ENCODE data around the gene SLC9A1. TPM values are rescaled to one million over a fixed set of nuclear protein-coding genes. Genes with fewer than 3 reads are reported as not detected.
A peak's percentile ranks its signal among the peaks of the same experiment; 100 is the strongest.

SLC9A1 gene
- total RNA-seq, 1 experiment from 2014 or later, result 25.2 TPM

GRCh38 chr1:27118440-27118689 lies 36.6 kb downstream of the SLC9A1 start:
- CTCF ChIA-PET, result no interaction called here
- Histone ChIP-seq H3K4me3 (ENCODE audit: low read length) (no peak overlapping the region), H3K4me2 (ENCODE audit: low read length) (no peak overlapping the region), H3K4me1 (ENCODE audit: insufficient read depth, low read length) (peaks cover 19% of the 10 kb centered on the region), H3F3A (ENCODE audit: low read length, unreplicated experiment) (no peaks in the 10 kb centered on the region), H3K27ac (ENCODE audit: low read length) (no peak overlapping the region), H2AFZ (ENCODE audit: low read length) (no peak overlapping the region), H3K9ac (ENCODE audit: low read length) (no peak overlapping the region), H3K36me3 (ENCODE audit: low read depth, low read length) (peaks cover 7% of the 10 kb centered on the region; the same call in 1 of the 2 replicates), H4K20me1 (ENCODE audit: low read length) (no peaks in the 10 kb centered on the region), H3K27me3 (ENCODE audit: low read length) (no peaks in the 10 kb centered on the region), H3K79me2 (ENCODE audit: low read length) (peaks cover 58% of the 10 kb centered on the region), H3K9me3 (ENCODE audit: low read length) (no peaks in the 10 kb centered on the region), H3K9me2 (replicated peaks; ENCODE audit: low read length) (no peaks in the 10 kb centered on the region)
- intact Hi-C loops (cut with micrococcal nuclease), result no loop called here
- POLR2A ChIA-PET (ENCODE audit: unreplicated experiment), result no interaction called here
- ATAC-seq, result no peak
- DNase-seq, result no peak
- TF ChIP-seq EZH2 (IDR thresholded peaks at IDR 0.05; ENCODE audit: low read length, unreplicated experiment) (no peak), EZH2phosphoT487 (IDR thresholded peaks at IDR 0.05; ENCODE audit: borderline replicate concordance, low read length) (no peak)
- TF ChIP-seq, protein P1, sequence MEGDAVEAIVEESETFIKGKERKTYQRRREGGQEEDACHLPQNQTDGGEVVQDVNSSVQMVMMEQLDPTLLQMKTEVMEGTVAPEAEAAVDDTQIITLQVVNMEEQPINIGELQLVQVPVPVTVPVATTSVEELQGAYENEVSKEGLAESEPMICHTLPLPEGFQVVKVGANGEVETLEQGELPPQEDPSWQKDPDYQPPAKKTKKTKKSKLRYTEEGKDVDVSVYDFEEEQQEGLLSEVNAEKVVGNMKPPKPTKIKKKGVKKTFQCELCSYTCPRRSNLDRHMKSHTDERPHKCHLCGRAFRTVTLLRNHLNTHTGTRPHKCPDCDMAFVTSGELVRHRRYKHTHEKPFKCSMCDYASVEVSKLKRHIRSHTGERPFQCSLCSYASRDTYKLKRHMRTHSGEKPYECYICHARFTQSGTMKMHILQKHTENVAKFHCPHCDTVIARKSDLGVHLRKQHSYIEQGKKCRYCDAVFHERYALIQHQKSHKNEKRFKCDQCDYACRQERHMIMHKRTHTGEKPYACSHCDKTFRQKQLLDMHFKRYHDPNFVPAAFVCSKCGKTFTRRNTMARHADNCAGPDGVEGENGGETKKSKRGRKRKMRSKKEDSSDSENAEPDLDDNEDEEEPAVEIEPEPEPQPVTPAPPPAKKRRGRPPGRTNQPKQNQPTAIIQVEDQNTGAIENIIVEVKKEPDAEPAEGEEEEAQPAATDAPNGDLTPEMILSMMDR (conservative IDR thresholded peaks at IDR 0.05; ENCODE audit: low read depth, low read length), result no peak
- no TSS peak for BruUV-seq (replicated peaks)

DNA sequence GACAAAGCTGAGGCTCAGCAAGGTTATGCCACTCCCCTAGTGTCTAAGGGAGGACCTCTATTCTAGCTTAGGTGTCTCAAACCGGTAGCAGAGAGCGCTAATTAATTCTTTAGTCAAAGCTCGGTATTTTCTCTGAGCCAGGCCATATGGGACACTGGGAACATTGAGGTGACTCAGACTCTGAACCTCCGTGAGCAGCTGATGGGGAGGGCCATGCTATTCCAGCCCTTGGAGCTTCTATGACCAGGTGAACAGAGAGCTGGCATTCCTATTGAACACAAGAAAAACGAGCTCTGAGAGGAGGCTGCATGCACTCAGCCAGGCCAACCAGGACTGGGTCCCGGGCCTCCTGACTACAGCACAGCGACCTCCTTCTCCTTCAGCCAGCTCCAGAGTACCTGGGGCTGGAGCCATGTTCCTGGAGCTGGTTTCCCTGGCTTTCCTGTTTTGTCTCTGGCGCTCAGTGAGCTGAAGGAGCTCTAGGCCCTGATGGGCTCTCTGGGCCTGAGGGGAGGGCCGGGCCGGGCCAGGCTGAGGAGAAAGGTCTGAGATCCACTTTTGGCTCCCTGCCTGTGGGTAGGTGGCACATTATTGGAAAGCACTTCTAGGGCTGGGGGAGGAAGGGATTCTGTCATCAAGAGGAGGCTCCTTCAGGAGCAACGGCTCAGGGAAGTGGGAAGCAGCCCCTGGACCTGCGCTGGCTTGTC lies 37.0 kb downstream of the SLC9A1 start:
- Histone ChIP-seq H3K9me2 (replicated peaks; ENCODE audit: low read length) (no peaks in the 10 kb centered on the region), H4K20me1 (ENCODE audit: low read length) (no peaks in the 10 kb centered on the region), H3K4me1 (ENCODE audit: insufficient read depth, low read length) (peaks cover 20% of the 10 kb centered on the region), H3K4me3 (ENCODE audit: low read length) (no peak overlapping the region), H2AFZ (ENCODE audit: low read length) (no peak overlapping the region), H3K4me2 (ENCODE audit: low read length) (no peak overlapping the region), H3F3A (ENCODE audit: low read length, unreplicated experiment) (peaks cover 1% of the 10 kb centered on the region), H3K27ac (ENCODE audit: low read length) (no peak overlapping the region), H3K9me3 (ENCODE audit: low read length) (no peaks in the 10 kb centered on the region), H3K9ac (ENCODE audit: low read length) (no peak overlapping the region), H3K79me2 (ENCODE audit: low read length) (peaks cover 60% of the 10 kb centered on the region), H3K36me3 (ENCODE audit: low read depth, low read length) (peaks cover 8% of the 10 kb centered on the region; the same call in 1 of the 2 replicates), H3K27me3 (ENCODE audit: low read length) (no peaks in the 10 kb centered on the region)
- DNase-seq (no peak), ATAC-seq (no peak)
- TF ChIP-seq EZH2 (IDR thresholded peaks at IDR 0.05; ENCODE audit: low read length, unreplicated experiment), result no peak
- TF ChIP-seq, protein P1 (conservative IDR thresholded peaks at IDR 0.05; ENCODE audit: low read depth, low read length), result no peak
- no peak for TF ChIP-seq EZH2phosphoT487 (IDR thresholded peaks at IDR 0.05; ENCODE audit: borderline replicate concordance, low read length)
- intact Hi-C loops (cut with micrococcal nuclease), result no loop called here
- ChIA-PET POLR2A (ENCODE audit: unreplicated experiment) (no interaction called here), CTCF (no interaction called here)
- BruUV-seq (replicated peaks), result no TSS peak

- ChIA-PET CTCF (no interaction called here), POLR2A (ENCODE audit: unreplicated experiment) (no interaction called here)
- DNase-seq (peak; percentile 32), ATAC-seq (no peak)
- peaks cover 4% of the 10 kb centered on the region for H3F3A ChIP-seq (ENCODE audit: low read length, unreplicated experiment)
- H3K79me2 ChIP-seq (ENCODE audit: low read length), result peaks cover 52% of the 10 kb centered on the region
- H2AFZ ChIP-seq (ENCODE audit: low read length), result no peak overlapping the region
- BruUV-seq (replicated peaks), result no TSS peak
- H3K9me2 ChIP-seq (replicated peaks; ENCODE audit: low read length), result no peaks in the 10 kb centered on the region
- no peak overlapping the region for H3K4me3 ChIP-seq (ENCODE audit: low read length)
- no peak overlapping the region for H3K9ac ChIP-seq (ENCODE audit: low read length)
- peaks cover 8% of the 10 kb centered on the region; the same call in 1 of the 2 replicates for H3K36me3 ChIP-seq (ENCODE audit: low read depth, low read length)
- intact Hi-C loops (cut with micrococcal nuclease), result no loop called here
- H3K4me2 ChIP-seq (ENCODE audit: low read length), result no peak overlapping the region
- no peaks in the 10 kb centered on the region for H4K20me1 ChIP-seq (ENCODE audit: low read length)
- H3K27me3 ChIP-seq (ENCODE audit: low read length), result no peaks in the 10 kb centered on the region
- H3K4me1 ChIP-seq (ENCODE audit: insufficient read depth, low read length), result peaks cover 20% of the 10 kb centered on the region
- H3K27ac ChIP-seq (ENCODE audit: low read length), result no peak overlapping the region
- H3K9me3 ChIP-seq (ENCODE audit: low read length), result no peaks in the 10 kb centered on the region
- TF ChIP-seq EZH2 (IDR thresholded peaks at IDR 0.05; ENCODE audit: low read length, unreplicated experiment) (no peak), EZH2phosphoT487 (IDR thresholded peaks at IDR 0.05; ENCODE audit: borderline replicate concordance, low read length) (no peak)
- TF ChIP-seq, protein P1 (conservative IDR thresholded peaks at IDR 0.05; ENCODE audit: low read depth, low read length), result no peak
Observed at GRCh38 chr1:27116697-27117096, 38.2 kb downstream of the SLC9A1 start.

All from PC-3 (cell line).